Measurements from ENCODE around the gene CEP135.

Gene CEP135

GRCh38 chr4:56051710-56052075 is 102.9 kb downstream of the CEP135 start:
- no peak overlapping the region for H4K12ac ChIP-seq (ENCODE audit: low read depth, low read length)
- H3K9me3 ChIP-seq (ENCODE audit: insufficient read depth, low read depth, low read length) = no peaks in the 10 kb centered on the region
- no peak overlapping the region for H3K27ac ChIP-seq (ENCODE audit: low read depth, low read length)
- H3K14ac ChIP-seq (ENCODE audit: low read length) = no peak overlapping the region
- H3K23ac ChIP-seq (ENCODE audit: low read length) = no peak overlapping the region
- H2BK12ac ChIP-seq (ENCODE audit: low read length) = no peak overlapping the region
- no peak overlapping the region for H3K4me2 ChIP-seq (ENCODE audit: low read length)
- peaks cover 10% of the 10 kb centered on the region for H3K79me2 ChIP-seq (ENCODE audit: control insufficient read depth, insufficient read depth, low read length, poor library complexity)
- peaks cover 0 to 2% of the 10 kb centered on the region in 2 experiments for H3K4me1 ChIP-seq (ENCODE audit: control insufficient read depth in 1 of 2, insufficient read depth in 2 of 2, low read length in 2 of 2)
- no peak for DNase-seq
- H2BK5ac ChIP-seq (ENCODE audit: low read depth, low read length, poor library complexity) = no peak overlapping the region
- no peak overlapping the region for H3K9ac ChIP-seq (ENCODE audit: low read length)
- no peaks in the 10 kb centered on the region for H3K27me3 ChIP-seq (ENCODE audit: insufficient read depth, low read length)
- H4K91ac ChIP-seq (ENCODE audit: low read depth, low read length) = no peak overlapping the region
- peaks cover 9% of the 10 kb centered on the region for H3K79me1 ChIP-seq (ENCODE audit: low read length)
- no peak overlapping the region for H2AFZ ChIP-seq (ENCODE audit: insufficient read depth, low read length, poor library complexity)
- H3K4me3 ChIP-seq (ENCODE audit: low read depth, low read length) = no peak overlapping the region
- no peak overlapping the region for H2AK5ac ChIP-seq (ENCODE audit: low read length)
- H4K8ac ChIP-seq (ENCODE audit: low read depth, low read length) = no peak overlapping the region
- H3K36me3 ChIP-seq (ENCODE audit: control insufficient read depth in 1 of 2, insufficient read depth in 2 of 2, low read length in 2 of 2) = no peaks in the 10 kb centered on the region
- no CpG with 5 or more reads among the region's 1 CpG for WGBS (ENCODE audit: extremely low coverage, insufficient coverage, insufficient read length)
- H2BK120ac ChIP-seq (ENCODE audit: insufficient read depth, low read length, poor library complexity) = no peak overlapping the region
- H3K4ac ChIP-seq (ENCODE audit: low read depth, low read length) = no peak overlapping the region
- H3K18ac ChIP-seq (ENCODE audit: low read length) = no peak overlapping the region

DNA sequence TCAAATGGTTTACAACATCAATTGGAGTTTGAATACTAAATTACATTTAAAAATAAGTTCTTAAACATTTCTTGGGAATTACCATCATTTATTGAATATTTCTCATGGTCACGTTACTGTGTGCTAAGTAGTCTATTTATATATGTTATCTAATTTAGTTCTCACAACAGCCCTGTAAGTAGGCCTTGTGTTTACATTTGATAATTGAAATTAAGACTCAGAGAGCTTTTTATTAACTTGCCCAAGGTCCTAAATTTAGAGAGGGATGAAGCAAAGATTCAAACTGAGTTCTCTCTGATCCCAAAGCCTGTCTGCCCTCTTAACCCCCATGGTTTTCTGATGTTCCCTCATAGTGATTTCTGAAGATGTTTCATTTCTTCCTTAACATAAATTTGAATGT is 103.7 kb downstream of the CEP135 start:
- Histone ChIP-seq H2BK12ac (ENCODE audit: low read length) (no peak overlapping the region), H4K12ac (ENCODE audit: low read depth, low read length) (no peak overlapping the region), H3K79me2 (ENCODE audit: control insufficient read depth, insufficient read depth, low read length, poor library complexity) (peaks cover 10% of the 10 kb centered on the region), H2BK5ac (ENCODE audit: low read depth, low read length, poor library complexity) (no peak overlapping the region), H4K91ac (ENCODE audit: low read depth, low read length) (no peak overlapping the region), H3K36me3 (ENCODE audit: control insufficient read depth in 1 of 2, insufficient read depth in 2 of 2, low read length in 2 of 2) (no peaks in the 10 kb centered on the region), H3K79me1 (ENCODE audit: low read length) (peaks cover 9% of the 10 kb centered on the region), H3K9ac (ENCODE audit: low read length) (no peak overlapping the region), H3K4ac (ENCODE audit: low read depth, low read length) (no peak overlapping the region), H3K4me1 (ENCODE audit: control insufficient read depth in 1 of 2, insufficient read depth in 2 of 2, low read length in 2 of 2) (peaks cover 0 to 2% of the 10 kb centered on the region in 2 experiments), H3K4me3 (ENCODE audit: low read depth, low read length) (no peak overlapping the region), H3K27ac (ENCODE audit: low read depth, low read length) (no peak overlapping the region), H3K9me3 (ENCODE audit: insufficient read depth, low read depth, low read length) (no peaks in the 10 kb centered on the region), H2AFZ (ENCODE audit: insufficient read depth, low read length, poor library complexity) (no peak overlapping the region), H2BK120ac (ENCODE audit: insufficient read depth, low read length, poor library complexity) (no peak overlapping the region), H2AK5ac (ENCODE audit: low read length) (no peak overlapping the region), H3K23ac (ENCODE audit: low read length) (no peak overlapping the region), H3K4me2 (ENCODE audit: low read length) (no peak overlapping the region), H3K18ac (ENCODE audit: low read length) (no peak overlapping the region), H3K27me3 (ENCODE audit: insufficient read depth, low read length) (no peaks in the 10 kb centered on the region), H4K8ac (ENCODE audit: low read depth, low read length) (no peak overlapping the region), H3K14ac (ENCODE audit: low read length) (no peak overlapping the region)
- no peak for DNase-seq
- WGBS (ENCODE audit: extremely low coverage, insufficient coverage, insufficient read length) = no CpG with 5 or more reads among the region's 1 CpG

DNA sequence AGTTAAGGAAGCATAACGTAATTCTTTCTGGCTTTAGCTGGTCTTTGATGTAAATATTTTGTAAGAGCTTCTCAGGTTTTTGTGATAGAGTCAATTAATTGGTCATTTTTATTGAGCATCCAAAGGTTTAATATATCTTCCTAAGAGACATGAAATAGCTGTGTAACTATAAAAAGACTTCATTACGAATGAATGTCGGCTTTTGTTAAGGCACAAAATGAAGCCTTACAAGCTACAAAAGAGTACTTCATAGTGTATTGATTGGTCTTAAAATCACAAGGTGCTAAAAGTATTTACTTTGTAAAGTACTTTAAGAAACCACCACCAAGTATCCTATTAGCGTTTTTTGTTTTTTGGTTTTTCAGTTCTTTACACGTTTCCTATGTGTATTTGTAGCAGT is 104.2 kb downstream of the CEP135 start:
- no peak overlapping the region for H2BK12ac ChIP-seq (ENCODE audit: low read length)
- no peaks in the 10 kb centered on the region for H3K27me3 ChIP-seq (ENCODE audit: insufficient read depth, low read length)
- peaks cover 10% of the 10 kb centered on the region for H3K79me2 ChIP-seq (ENCODE audit: control insufficient read depth, insufficient read depth, low read length, poor library complexity)
- H2AFZ ChIP-seq (ENCODE audit: insufficient read depth, low read length, poor library complexity) = no peak overlapping the region
- H3K79me1 ChIP-seq (ENCODE audit: low read length) = peaks cover 9% of the 10 kb centered on the region
- no peak overlapping the region for H3K4ac ChIP-seq (ENCODE audit: low read depth, low read length)
- H4K12ac ChIP-seq (ENCODE audit: low read depth, low read length) = no peak overlapping the region
- H2AK5ac ChIP-seq (ENCODE audit: low read length) = no peak overlapping the region
- no peak overlapping the region for H2BK120ac ChIP-seq (ENCODE audit: insufficient read depth, low read length, poor library complexity)
- no peak for DNase-seq
- no peak overlapping the region for H3K18ac ChIP-seq (ENCODE audit: low read length)
- H3K9ac ChIP-seq (ENCODE audit: low read length) = no peak overlapping the region
- no peak overlapping the region for H3K23ac ChIP-seq (ENCODE audit: low read length)
- no CpG with 5 or more reads among the region's 5 CpGs for WGBS (ENCODE audit: extremely low coverage, insufficient coverage, insufficient read length)
- no peaks in the 10 kb centered on the region for H3K9me3 ChIP-seq (ENCODE audit: insufficient read depth, low read depth, low read length)
- H3K4me3 ChIP-seq (ENCODE audit: low read depth, low read length) = no peak overlapping the region
- H3K14ac ChIP-seq (ENCODE audit: low read length) = no peak overlapping the region
- no peak overlapping the region for H3K27ac ChIP-seq (ENCODE audit: low read depth, low read length)
- no peaks in the 10 kb centered on the region for H3K36me3 ChIP-seq (ENCODE audit: control insufficient read depth in 1 of 2, insufficient read depth in 2 of 2, low read length in 2 of 2)
- H3K4me2 ChIP-seq (ENCODE audit: low read length) = no peak overlapping the region
- no peak overlapping the region for H2BK5ac ChIP-seq (ENCODE audit: low read depth, low read length, poor library complexity)
- H4K91ac ChIP-seq (ENCODE audit: low read depth, low read length) = no peak overlapping the region
- peaks cover 0 to 2% of the 10 kb centered on the region in 2 experiments for H3K4me1 ChIP-seq (ENCODE audit: control insufficient read depth in 1 of 2, insufficient read depth in 2 of 2, low read length in 2 of 2)
- H4K8ac ChIP-seq (ENCODE audit: low read depth, low read length) = no peak overlapping the region

DNA sequence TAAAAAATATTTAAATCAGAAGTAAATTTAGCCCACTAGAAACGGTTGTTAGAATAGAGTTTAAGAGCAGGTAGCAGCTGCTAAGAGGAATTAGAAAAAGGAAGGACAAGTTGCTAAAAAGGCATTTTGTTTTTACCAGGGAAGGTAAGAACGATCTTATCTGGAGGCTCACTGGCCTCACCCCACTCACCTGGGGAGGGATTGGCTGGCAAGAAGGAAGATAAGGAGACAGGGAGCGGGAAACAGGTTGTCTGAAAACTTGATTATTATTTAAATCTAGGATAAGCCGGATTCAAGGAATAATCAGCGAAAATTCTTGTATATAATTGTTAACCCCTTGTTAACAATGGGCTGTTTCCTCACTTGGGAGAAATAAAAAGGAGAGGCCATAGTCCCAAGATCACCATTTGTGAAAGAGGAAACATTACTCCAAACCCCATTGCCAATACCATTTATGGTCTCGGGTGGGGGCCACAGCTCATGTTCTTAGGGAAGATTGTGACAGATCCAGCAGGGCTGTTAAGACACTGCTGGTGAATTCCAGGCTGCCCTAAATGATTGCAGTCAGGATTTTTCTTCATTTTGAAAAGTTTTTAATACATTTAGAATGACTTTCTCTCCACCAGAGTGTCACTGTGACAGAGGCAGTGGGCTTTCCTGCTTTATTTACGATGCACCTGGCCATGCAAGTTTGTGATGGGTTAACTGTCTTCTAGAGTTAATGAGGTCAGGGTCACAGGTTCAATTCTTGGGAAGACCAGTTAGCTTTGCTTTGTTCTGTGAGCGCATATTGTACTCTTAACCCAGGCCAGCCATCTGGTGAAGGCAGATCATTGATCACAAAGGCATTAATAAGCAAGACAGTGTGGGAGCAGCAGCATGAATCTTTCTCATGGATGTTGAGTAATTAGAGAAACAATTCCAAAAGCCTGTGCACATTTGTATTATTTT is 106.6 kb downstream of the CEP135 start:
- H2AK5ac ChIP-seq (ENCODE audit: low read length) = no peak overlapping the region
- no peak overlapping the region for H3K4me3 ChIP-seq (ENCODE audit: low read depth, low read length)
- no peaks in the 10 kb centered on the region for H3K9me3 ChIP-seq (ENCODE audit: insufficient read depth, low read depth, low read length)
- no peak overlapping the region for H4K91ac ChIP-seq (ENCODE audit: low read depth, low read length)
- no peak overlapping the region for H3K23ac ChIP-seq (ENCODE audit: low read length)
- no peak overlapping the region for H2BK5ac ChIP-seq (ENCODE audit: low read depth, low read length, poor library complexity)
- no peak overlapping the region for H2BK12ac ChIP-seq (ENCODE audit: low read length)
- no peak overlapping the region for H3K9ac ChIP-seq (ENCODE audit: low read length)
- no peak overlapping the region for H3K18ac ChIP-seq (ENCODE audit: low read length)
- no peak overlapping the region for H4K12ac ChIP-seq (ENCODE audit: low read depth, low read length)
- no peak overlapping the region for H2AFZ ChIP-seq (ENCODE audit: insufficient read depth, low read length, poor library complexity)
- no CpG with 5 or more reads among the region's 8 CpGs for WGBS (ENCODE audit: extremely low coverage, insufficient coverage, insufficient read length)
- H3K79me2 ChIP-seq (ENCODE audit: control insufficient read depth, insufficient read depth, low read length, poor library complexity) = peaks cover 2% of the 10 kb centered on the region
- H3K4me1 ChIP-seq (ENCODE audit: control insufficient read depth in 1 of 2, insufficient read depth in 2 of 2, low read length in 2 of 2) = peaks cover 0 to 2% of the 10 kb centered on the region in 2 experiments
- no peak overlapping the region for H4K8ac ChIP-seq (ENCODE audit: low read depth, low read length)
- H3K27me3 ChIP-seq (ENCODE audit: insufficient read depth, low read length) = no peaks in the 10 kb centered on the region
- H3K79me1 ChIP-seq (ENCODE audit: low read length) = no peaks in the 10 kb centered on the region
- no peak for DNase-seq
- H2BK120ac ChIP-seq (ENCODE audit: insufficient read depth, low read length, poor library complexity) = no peak overlapping the region
- no peak overlapping the region for H3K4ac ChIP-seq (ENCODE audit: low read depth, low read length)
- H3K14ac ChIP-seq (ENCODE audit: low read length) = no peak overlapping the region
- no peak overlapping the region for H3K27ac ChIP-seq (ENCODE audit: low read depth, low read length)
- H3K4me2 ChIP-seq (ENCODE audit: low read length) = peak overlapping the region; percentile 20
- peaks cover 0 to 3% of the 10 kb centered on the region in 2 experiments for H3K36me3 ChIP-seq (ENCODE audit: control insufficient read depth in 1 of 2, insufficient read depth in 2 of 2, low read length in 2 of 2)

All from trophoblast cell (in vitro differentiated cells and primary cell).